ENCODE data around the gene RIT2.
A peak's percentile ranks its signal among the peaks of the same experiment; 100 is the strongest.

RIT2 gene

DNA sequence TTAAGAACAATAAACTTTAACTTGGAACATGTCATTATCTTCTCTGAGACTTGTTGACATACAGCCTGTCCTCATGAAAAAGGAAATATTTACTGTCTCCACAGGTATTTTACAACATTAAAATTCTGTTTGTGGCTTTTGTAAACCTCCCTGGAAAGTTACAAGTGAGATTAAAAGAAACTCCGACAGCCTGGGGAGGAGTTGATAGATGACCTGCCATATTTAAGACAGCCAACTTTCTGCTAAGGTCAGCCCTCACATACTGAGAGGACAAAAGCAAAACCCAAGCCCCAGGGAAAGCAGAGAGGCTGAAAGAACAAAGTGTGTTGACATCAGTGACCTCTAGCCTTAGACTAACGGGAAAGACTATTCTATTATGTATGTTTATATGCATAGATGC, 350.2 kb downstream of the RIT2 start:
- peaks cover 13% of the 10 kb centered on the region for H3K9me3 ChIP-seq (ENCODE audit: insufficient read depth, low read depth, low read length)
- 0 out of 2 replicates have a peak, but pooled peaks cover 3% of the 10 kb centered on the region for H3K4me1 ChIP-seq (ENCODE audit: insufficient read depth, low read length)
- H3K27ac ChIP-seq (ENCODE audit: low read depth, low read length): no peak overlapping the region
- H3K27me3 ChIP-seq (ENCODE audit: insufficient read depth, low read length): no peaks in the 10 kb centered on the region
- no peak overlapping the region for H3K4me3 ChIP-seq (ENCODE audit: low read length)
- WGBS: 55% methylated on average over 1 of the region's 2 CpGs
- no peaks in the 10 kb centered on the region for H3K36me3 ChIP-seq (ENCODE audit: insufficient read depth, low read length)
- no peak overlapping the region for H3K9ac ChIP-seq (ENCODE audit: low read depth, low read length)

- 100% methylated on average over 1 of the region's 1 CpG for WGBS
- Histone ChIP-seq H3K4me3 (ENCODE audit: low read length) (no peak overlapping the region), H3K9ac (ENCODE audit: low read depth, low read length) (no peak overlapping the region), H3K4me1 (ENCODE audit: insufficient read depth, low read length) (0 out of 2 replicates have a peak, but pooled peaks cover 3% of the 10 kb centered on the region), H3K36me3 (ENCODE audit: insufficient read depth, low read length) (no peaks in the 10 kb centered on the region), H3K27ac (ENCODE audit: low read depth, low read length) (no peak overlapping the region), H3K27me3 (ENCODE audit: insufficient read depth, low read length) (no peaks in the 10 kb centered on the region), H3K9me3 (ENCODE audit: insufficient read depth, low read depth, low read length) (no peaks in the 10 kb centered on the region)
Measured at GRCh38 chr18:42760290-42760689, 355.2 kb downstream of the RIT2 start.

DNA sequence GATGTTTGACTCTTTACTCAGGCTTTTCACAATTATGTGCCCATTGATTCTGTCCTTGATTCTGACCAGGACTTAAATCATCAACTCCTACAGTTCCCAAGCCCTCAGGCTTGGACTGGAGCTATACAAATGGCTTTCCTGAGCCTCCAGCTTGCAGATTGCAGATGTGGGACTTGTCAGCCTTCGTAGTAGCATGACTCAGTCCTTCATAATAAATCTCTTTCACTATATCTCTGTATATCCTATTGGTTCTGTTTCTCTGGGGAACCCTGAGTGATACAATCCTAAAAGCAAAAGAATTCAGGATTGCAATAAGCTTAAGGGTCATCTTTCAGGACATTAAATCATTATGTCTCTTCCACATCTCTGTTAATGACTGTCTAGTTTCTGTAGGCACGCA, 356.6 kb downstream of the RIT2 start:
- WGBS: 88% methylated on average over 2 of the region's 2 CpGs
- Histone ChIP-seq H3K4me1 (ENCODE audit: insufficient read depth, low read length) (no peaks in the 10 kb centered on the region), H3K4me3 (ENCODE audit: low read length) (no peak overlapping the region), H3K36me3 (ENCODE audit: insufficient read depth, low read length) (no peaks in the 10 kb centered on the region), H3K9ac (ENCODE audit: low read depth, low read length) (no peak overlapping the region), H3K9me3 (ENCODE audit: insufficient read depth, low read depth, low read length) (no peaks in the 10 kb centered on the region), H3K27ac (ENCODE audit: low read depth, low read length) (no peak overlapping the region), H3K27me3 (ENCODE audit: insufficient read depth, low read length) (no peaks in the 10 kb centered on the region)

DNA sequence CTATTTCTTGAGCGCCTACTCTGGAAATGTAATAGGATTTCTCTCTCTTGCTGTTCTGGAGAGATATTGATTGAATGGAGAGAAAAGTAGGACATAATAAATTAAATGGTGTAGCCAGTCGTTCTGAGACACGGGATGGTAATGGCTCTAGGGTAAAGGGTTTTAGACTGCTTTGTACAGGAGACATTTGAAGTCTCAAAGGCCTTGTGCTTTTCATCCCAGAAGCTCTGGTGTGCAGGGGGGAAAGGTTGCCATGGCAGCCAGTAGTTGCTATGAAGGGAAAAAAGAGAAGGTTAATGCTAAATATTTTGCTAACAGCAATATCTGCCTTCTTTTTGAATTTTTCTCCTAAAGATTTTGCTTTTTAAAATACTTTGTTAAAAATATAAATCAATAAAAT, 359.3 kb downstream of the RIT2 start:
- Histone ChIP-seq H3K4me1 (ENCODE audit: insufficient read depth, low read length) (peaks cover 7% of the 10 kb centered on the region), H3K36me3 (ENCODE audit: insufficient read depth, low read length) (no peaks in the 10 kb centered on the region), H3K4me3 (ENCODE audit: low read length) (no peak overlapping the region), H3K9me3 (ENCODE audit: insufficient read depth, low read depth, low read length) (no peaks in the 10 kb centered on the region), H3K9ac (ENCODE audit: low read depth, low read length) (no peak overlapping the region), H3K27me3 (ENCODE audit: insufficient read depth, low read length) (no peaks in the 10 kb centered on the region), H3K27ac (ENCODE audit: low read depth, low read length) (no peak overlapping the region)
- WGBS: 95% methylated on average over 3 of the region's 3 CpGs

- 0 out of 2 replicates have a peak, but pooled peaks cover under 1% of the 10 kb centered on the region for H3K9me3 ChIP-seq (ENCODE audit: insufficient read depth, low read depth, low read length)
- H3K27ac ChIP-seq (ENCODE audit: low read depth, low read length): no peak overlapping the region
- H3K4me3 ChIP-seq (ENCODE audit: low read length): no peak overlapping the region
- no peaks in the 10 kb centered on the region for H3K27me3 ChIP-seq (ENCODE audit: insufficient read depth, low read length)
- no peaks in the 10 kb centered on the region for H3K36me3 ChIP-seq (ENCODE audit: insufficient read depth, low read length)
- WGBS: 95% methylated on average over 3 of the region's 4 CpGs
- H3K9ac ChIP-seq (ENCODE audit: low read depth, low read length): no peak overlapping the region
- peaks cover 7% of the 10 kb centered on the region for H3K4me1 ChIP-seq (ENCODE audit: insufficient read depth, low read length)
Measured at GRCh38 chr18:42752916-42753315, 362.6 kb downstream of the RIT2 start.

DNA sequence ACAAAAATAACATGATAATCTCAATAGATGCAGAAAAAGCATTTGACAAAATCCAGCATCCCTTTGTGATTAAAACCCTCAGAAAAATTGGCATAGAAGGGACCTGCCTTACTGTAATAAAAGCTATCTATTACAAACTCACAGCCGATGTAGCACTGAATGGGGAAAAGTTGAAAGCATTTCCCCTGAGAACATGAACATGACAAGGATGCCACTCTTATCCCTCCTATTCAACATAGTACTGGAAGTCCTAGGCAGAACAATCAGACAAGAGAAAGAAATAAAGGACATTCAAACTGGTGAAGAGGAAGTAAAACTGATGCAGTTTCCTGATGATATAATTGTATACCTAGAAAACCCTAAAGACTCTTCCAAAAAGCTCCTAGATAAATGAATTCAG, 368.7 kb downstream of the RIT2 start:
- H3K4me3 ChIP-seq (ENCODE audit: low read length): no peak overlapping the region
- no peak overlapping the region for H3K27ac ChIP-seq (ENCODE audit: low read depth, low read length)
- H3K9ac ChIP-seq (ENCODE audit: low read depth, low read length): no peak overlapping the region
- H3K36me3 ChIP-seq (ENCODE audit: insufficient read depth, low read length): no peaks in the 10 kb centered on the region
- WGBS: 88% methylated on average over 1 of the region's 1 CpG
- peaks cover 49% of the 10 kb centered on the region for H3K4me1 ChIP-seq (ENCODE audit: insufficient read depth, low read length)
- H3K9me3 ChIP-seq (ENCODE audit: insufficient read depth, low read depth, low read length): 0 out of 2 replicates have a peak, but pooled peaks cover 6% of the 10 kb centered on the region
- no peaks in the 10 kb centered on the region for H3K27me3 ChIP-seq (ENCODE audit: insufficient read depth, low read length)

DNA sequence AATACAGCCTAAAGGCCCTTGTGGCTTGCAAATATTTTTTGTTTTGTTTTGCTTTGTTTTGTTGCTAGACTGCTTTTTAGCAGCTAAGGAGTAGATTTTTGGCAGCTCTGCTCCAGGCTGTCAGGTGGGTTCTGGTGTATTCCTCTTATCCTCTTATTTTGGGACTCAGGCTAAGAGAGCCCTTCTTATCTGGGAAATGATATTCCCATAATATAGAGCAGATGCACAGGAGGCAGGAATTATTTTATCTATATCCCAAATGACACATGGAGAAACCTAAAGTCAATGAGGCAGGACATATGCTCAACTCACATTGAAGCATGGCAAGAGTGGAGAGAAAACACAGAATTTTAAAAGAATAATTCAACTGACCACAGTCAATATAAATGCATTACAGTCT, 369.6 kb downstream of the RIT2 start:
- Histone ChIP-seq H3K27me3 (ENCODE audit: insufficient read depth, low read length) (no peaks in the 10 kb centered on the region), H3K27ac (ENCODE audit: low read depth, low read length) (peak overlapping the region; percentile 96; the same call in 1 of the 2 replicates), H3K9ac (ENCODE audit: low read depth, low read length) (0 out of 2 replicates have a peak overlapping the region, but pooled peaks have one; percentile 21), H3K9me3 (ENCODE audit: insufficient read depth, low read depth, low read length) (0 out of 2 replicates have a peak, but pooled peaks cover 6% of the 10 kb centered on the region), H3K4me1 (ENCODE audit: insufficient read depth, low read length) (peaks cover 56% of the 10 kb centered on the region), H3K36me3 (ENCODE audit: insufficient read depth, low read length) (no peaks in the 10 kb centered on the region), H3K4me3 (ENCODE audit: low read length) (no peak overlapping the region)

DNA sequence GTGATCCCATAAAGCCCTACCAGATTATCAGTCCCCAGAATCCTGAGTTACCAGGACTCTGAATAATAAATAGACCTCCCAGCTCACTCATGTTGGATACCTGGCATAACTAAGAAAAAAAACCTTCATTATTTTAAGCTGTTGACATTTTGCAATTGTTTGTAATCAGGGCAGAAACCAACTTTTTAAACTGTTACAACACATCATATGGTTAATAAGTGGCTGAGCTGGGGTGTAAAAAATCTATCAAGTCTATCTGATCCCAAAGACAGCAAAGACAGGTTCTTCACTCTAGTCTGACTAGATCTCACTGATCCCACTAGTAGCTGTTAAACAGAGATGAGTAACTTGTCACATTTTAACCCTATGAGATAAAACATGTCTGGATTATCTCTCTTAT, 370.3 kb downstream of the RIT2 start:
- H3K9ac ChIP-seq (ENCODE audit: low read depth, low read length): peak overlapping the region; percentile 38; the same call in 1 of the 2 replicates
- no peak overlapping the region for H3K4me3 ChIP-seq (ENCODE audit: low read length)
- H3K27ac ChIP-seq (ENCODE audit: low read depth, low read length): peak overlapping the region; percentile 96
- 0 out of 2 replicates have a peak, but pooled peaks cover 6% of the 10 kb centered on the region for H3K9me3 ChIP-seq (ENCODE audit: insufficient read depth, low read depth, low read length)
- no peaks in the 10 kb centered on the region for H3K27me3 ChIP-seq (ENCODE audit: insufficient read depth, low read length)
- H3K36me3 ChIP-seq (ENCODE audit: insufficient read depth, low read length): no peaks in the 10 kb centered on the region
- peaks cover 58% of the 10 kb centered on the region for H3K4me1 ChIP-seq (ENCODE audit: insufficient read depth, low read length)

DNA sequence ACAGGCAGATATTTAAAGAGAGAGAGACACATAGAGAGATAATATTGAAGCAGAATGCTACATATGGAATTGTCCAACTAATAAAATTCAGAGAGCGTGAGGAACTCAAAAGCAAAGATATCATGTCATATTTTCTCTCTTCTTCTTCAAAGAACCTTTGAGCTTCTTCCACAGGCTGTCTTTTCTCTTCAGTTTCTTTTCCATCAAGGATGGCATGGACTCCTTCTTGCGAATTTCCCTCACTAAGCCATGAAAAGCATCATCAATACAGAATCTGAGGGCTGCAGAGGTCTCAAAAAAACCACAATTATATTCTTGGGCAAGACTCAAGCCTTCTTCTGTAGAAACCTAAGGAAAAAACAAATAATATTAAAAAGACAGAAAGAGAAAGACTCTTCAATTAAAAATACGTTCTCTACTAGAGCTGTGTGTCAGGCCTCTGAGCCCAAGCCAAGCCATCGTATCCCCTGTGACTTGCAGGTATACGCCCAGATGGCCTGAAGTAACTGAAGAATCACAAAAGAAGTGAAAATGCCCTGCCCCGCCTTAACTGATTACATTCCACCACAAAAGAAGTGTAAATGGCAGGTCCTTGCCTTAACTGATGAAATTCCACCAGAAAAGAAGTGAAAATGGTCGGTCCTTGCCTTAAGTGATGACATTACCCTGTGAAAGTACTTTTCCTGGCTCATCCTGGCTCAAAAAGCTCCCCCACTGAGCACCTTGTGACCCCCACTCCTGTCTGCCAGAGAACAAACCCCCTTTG, 371.9 kb downstream of the RIT2 start:
- 8% methylated on average over 7 of the region's 7 CpGs for WGBS
- H3K27ac ChIP-seq (ENCODE audit: low read depth, low read length): peak overlapping the region; percentile 97
- H3K4me3 ChIP-seq (ENCODE audit: low read length): peak overlapping the region; percentile 37

DNA sequence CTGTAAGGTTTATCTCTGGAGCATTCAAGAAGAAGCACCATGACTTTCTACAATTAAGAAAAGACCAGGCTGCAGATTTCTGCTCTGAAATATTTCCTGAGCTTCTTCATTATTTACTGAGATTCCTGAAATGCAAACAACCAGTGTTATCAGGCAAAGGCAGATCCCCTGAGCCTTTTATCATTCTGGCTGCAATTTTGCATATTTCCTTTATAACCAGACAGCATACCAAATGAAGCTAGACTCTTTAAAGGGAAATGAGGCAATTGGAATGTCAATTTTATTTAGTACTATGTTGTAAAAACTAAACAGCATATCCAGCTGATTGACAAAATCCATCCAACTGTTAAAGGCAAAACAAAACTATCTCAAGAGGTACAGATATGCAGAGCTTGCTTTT, 372.5 kb downstream of the RIT2 start:
- peak overlapping the region; percentile 37 for H3K4me3 ChIP-seq (ENCODE audit: low read length)
- H3K9ac ChIP-seq (ENCODE audit: low read depth, low read length): peak overlapping the region; percentile 71
- H3K4me1 ChIP-seq (ENCODE audit: insufficient read depth, low read length): peaks cover 58% of the 10 kb centered on the region
- no peaks in the 10 kb centered on the region for H3K36me3 ChIP-seq (ENCODE audit: insufficient read depth, low read length)
- H3K27me3 ChIP-seq (ENCODE audit: insufficient read depth, low read length): no peaks in the 10 kb centered on the region
- H3K27ac ChIP-seq (ENCODE audit: low read depth, low read length): peak overlapping the region; percentile 97
- H3K9me3 ChIP-seq (ENCODE audit: insufficient read depth, low read depth, low read length): 0 out of 2 replicates have a peak, but pooled peaks cover 6% of the 10 kb centered on the region

More for the DNA sequence above, 371.9 kb downstream of the RIT2 start:
- H3K9ac ChIP-seq (ENCODE audit: low read depth, low read length): peak overlapping the region; percentile 71
- H3K27me3 ChIP-seq (ENCODE audit: insufficient read depth, low read length): no peaks in the 10 kb centered on the region
- peaks cover 58% of the 10 kb centered on the region for H3K4me1 ChIP-seq (ENCODE audit: insufficient read depth, low read length)
- 0 out of 2 replicates have a peak, but pooled peaks cover 6% of the 10 kb centered on the region for H3K9me3 ChIP-seq (ENCODE audit: insufficient read depth, low read depth, low read length)
- no peaks in the 10 kb centered on the region for H3K36me3 ChIP-seq (ENCODE audit: insufficient read depth, low read length)

DNA sequence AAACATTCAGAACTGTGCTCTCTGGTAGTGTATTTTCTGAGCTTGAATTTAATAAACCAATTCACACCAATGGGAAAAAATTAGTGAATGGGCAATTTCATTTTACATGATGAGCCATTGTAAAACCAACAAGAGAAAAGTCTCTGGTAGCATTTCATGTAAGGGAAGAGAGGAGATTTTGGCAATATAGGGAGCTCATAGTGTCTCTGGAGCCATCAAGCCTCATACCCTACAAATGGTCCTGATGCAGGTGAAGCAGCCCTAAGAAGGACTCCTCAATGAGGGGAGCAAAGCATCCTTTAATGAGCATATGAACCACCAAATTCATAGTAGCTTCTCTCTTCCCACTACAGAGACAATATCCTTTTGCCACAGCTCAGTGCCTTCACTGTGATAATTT, 373.0 kb downstream of the RIT2 start:
- H3K9ac ChIP-seq (ENCODE audit: low read depth, low read length): peak overlapping the region; percentile 71; the same call in 1 of the 2 replicates
- H3K9me3 ChIP-seq (ENCODE audit: insufficient read depth, low read depth, low read length): 0 out of 2 replicates have a peak, but pooled peaks cover 1% of the 10 kb centered on the region
- peak overlapping the region; percentile 37 for H3K4me3 ChIP-seq (ENCODE audit: low read length)
- no peaks in the 10 kb centered on the region for H3K36me3 ChIP-seq (ENCODE audit: insufficient read depth, low read length)
- H3K27me3 ChIP-seq (ENCODE audit: insufficient read depth, low read length): no peaks in the 10 kb centered on the region
- peaks cover 58% of the 10 kb centered on the region for H3K4me1 ChIP-seq (ENCODE audit: insufficient read depth, low read length)
- peak overlapping the region; percentile 97 for H3K27ac ChIP-seq (ENCODE audit: low read depth, low read length)

All from HUES64 (cell line).